HG02588 (cell line): ENCODE data around the gene AJAP1.

Experiments used
- ATAC-seq: cut with Tn5 transposase; IDR thresholded peaks from one replicate; pipeline ENCODE4 v1.9.1; 2021; ENCODE audit warnings: mild to moderate bottlenecking, moderate library complexity; ENCODE audit not compliant: unreplicated experiment

Gene AJAP1

GRCh38 chr1:4801192-4801924 lies 146.9 kb downstream of the AJAP1 start:
- no peak for ATAC-seq

- ATAC-seq = no peak
Measured at GRCh38 chr1:4802024-4802423, 147.6 kb downstream of the AJAP1 start.

GRCh38 chr1:4803335-4803734 lies 148.9 kb downstream of the AJAP1 start:
- no peak for ATAC-seq

- no peak for ATAC-seq
Measured at GRCh38 chr1:4805987-4806386, 151.6 kb downstream of the AJAP1 start.

- no peak for ATAC-seq
Measured at GRCh38 chr1:4820543-4820942, 166.1 kb downstream of the AJAP1 start.

- no peak for ATAC-seq
Measured at GRCh38 chr1:4825800-4826450, 171.5 kb downstream of the AJAP1 start.

- ATAC-seq = no peak
Measured at GRCh38 chr1:4830707-4831106, 176.3 kb downstream of the AJAP1 start.

GRCh38 chr1:4836574-4836973 lies 182.2 kb downstream of the AJAP1 start:
- no peak for ATAC-seq

- no peak for ATAC-seq
Measured at GRCh38 chr1:4837031-4837600, 182.7 kb downstream of the AJAP1 start.

GRCh38 chr1:4837752-4838151 lies 183.3 kb downstream of the AJAP1 start:
- ATAC-seq = no peak

GRCh38 chr1:4838231-4838630 lies 183.8 kb downstream of the AJAP1 start:
- ATAC-seq = no peak
